ENCODE results near the gene MRPS21. TPM values are rescaled to one million over a fixed set of nuclear protein-coding genes. Genes with fewer than 3 reads are reported as not detected.
"Not testable (repeated sequence)": the region's sequence is repeated elsewhere in the genome, so short reads cannot be mapped to it uniquely, and the experiment has no call there.

The MRPS21 gene
- total RNA-seq, 1 experiment from 2014 or later, result 102 TPM

GRCh38 chr1:150281221-150281757 is 12.4 kb upstream of the MRPS21 start:
- DNase-seq (ENCODE audit: extremely low read depth, low read depth), result peak; percentile 74

- DNase-seq (ENCODE audit: extremely low read depth, low read depth), result peak; percentile 82
These were observed 11.7 kb upstream of the MRPS21 start, which contains the start of gene CIART for GRCh38 chr1:150281758-150282557. CIART (plus strand) TSS chr1:150282554; CDS start chr1:150283268, 714 bp downstream.

- DNase-seq (ENCODE audit: extremely low read depth, low read depth), result no peak
These were observed 11.1 kb upstream of the MRPS21 start for GRCh38 chr1:150282558-150282958.

GRCh38 chr1:150283260-150283659 is 10.4 kb upstream of the MRPS21 start:
- no peak for DNase-seq (ENCODE audit: extremely low read depth, low read depth)

- DNase-seq (ENCODE audit: extremely low read depth, low read depth), result no peak
These were observed 5.3 kb upstream of the MRPS21 start for GRCh38 chr1:150288382-150288781.

GRCh38 chr1:150288822-150289221 is 4.8 kb upstream of the MRPS21 start:
- DNase-seq (ENCODE audit: extremely low read depth, low read depth), result no peak

- DNase-seq (ENCODE audit: extremely low read depth, low read depth), result no peak
These were observed 1.8 kb downstream of the MRPS21 start for GRCh38 chr1:150295476-150295875.

- no peak for DNase-seq (ENCODE audit: extremely low read depth, low read depth)
These were observed 6.1 kb downstream of the MRPS21 start for GRCh38 chr1:150299716-150300115.

- no peak for DNase-seq (ENCODE audit: extremely low read depth, low read depth)
These were observed 8.7 kb downstream of the MRPS21 start for GRCh38 chr1:150302338-150302737.

GRCh38 chr1:150302902-150303301 is 9.2 kb downstream of the MRPS21 start:
- DNase-seq (ENCODE audit: extremely low read depth, low read depth), result no peak

GRCh38 chr1:150308585-150308984 is 14.9 kb downstream of the MRPS21 start:
- not testable (repeated sequence) for DNase-seq (ENCODE audit: extremely low read depth, low read depth)

GRCh38 chr1:150309758-150310508 is 16.3 kb downstream of the MRPS21 start:
- DNase-seq (ENCODE audit: extremely low read depth, low read depth), result no peak

GRCh38 chr1:150311762-150312161 is 18.1 kb downstream of the MRPS21 start:
- DNase-seq (ENCODE audit: extremely low read depth, low read depth), result no peak

- not testable (repeated sequence) for DNase-seq (ENCODE audit: extremely low read depth, low read depth)
These were observed 21.0 kb downstream of the MRPS21 start for GRCh38 chr1:150314691-150315090.

- DNase-seq (ENCODE audit: extremely low read depth, low read depth), result no peak
These were observed 27.0 kb downstream of the MRPS21 start for GRCh38 chr1:150320667-150320978.

GRCh38 chr1:150321826-150322166 is 28.1 kb downstream of the MRPS21 start:
- DNase-seq (ENCODE audit: extremely low read depth, low read depth), result no peak

- DNase-seq (ENCODE audit: extremely low read depth, low read depth), result no peak
These were observed 28.6 kb downstream of the MRPS21 start for GRCh38 chr1:150322310-150322709.

GRCh38 chr1:150332651-150333290 is 39.1 kb downstream of the MRPS21 start:
- DNase-seq (ENCODE audit: extremely low read depth, low read depth), result no peak

GRCh38 chr1:150346316-150346715 is 52.7 kb downstream of the MRPS21 start:
- DNase-seq (ENCODE audit: extremely low read depth, low read depth), result no peak

GRCh38 chr1:150352866-150353265 is 59.2 kb downstream of the MRPS21 start:
- no peak for DNase-seq (ENCODE audit: extremely low read depth, low read depth)

Data from NCI-H460 (cell line).